Subcutaneous abdominal adipose tissue (tissue), 5 donors: ENCODE measurements around the gene PDIA4.

Experiments
- H3K27ac ChIP-seq: one replicate; pipeline ENCODE4 v1.7.0; 2013; ENCODE audit warnings: low read depth, mild to moderate bottlenecking, inconsistent platforms, low read length, moderate library complexity
- H3K27me3 ChIP-seq, 5 donors: one replicate each; pipeline ENCODE4 v1.7.0; 2013; ENCODE audit warnings: low read length in 5 of 5, inconsistent platforms in 1 of 5; ENCODE audit not compliant: control insufficient read depth in 5 of 5, insufficient read depth in 4 of 5
- H3K36me3 ChIP-seq, 5 donors: one replicate each; pipeline ENCODE4 v1.7.0; 2013; ENCODE audit warnings: low read length in 5 of 5; ENCODE audit not compliant: control insufficient read depth in 5 of 5, insufficient read depth in 5 of 5
- H3K4me1 ChIP-seq, 5 donors: one replicate each; pipeline ENCODE4 v1.7.0; 2013; ENCODE audit warnings: low read length in 5 of 5, mild to moderate bottlenecking in 3 of 5, moderate library complexity in 1 of 5; ENCODE audit not compliant: control insufficient read depth in 5 of 5, insufficient read depth in 5 of 5
- H3K4me3 ChIP-seq, 5 donors: one replicate each; pipeline ENCODE4 v1.7.0; 2013; ENCODE audit warnings: low read length in 5 of 5, low read depth in 1 of 5
- H3K9ac ChIP-seq, 5 donors: one replicate each; pipeline ENCODE4 v1.7.0; 2013; ENCODE audit warnings: low read length in 5 of 5, mild to moderate bottlenecking in 4 of 5, moderate library complexity in 3 of 5
- H3K9me3 ChIP-seq, 5 donors: one replicate each; pipeline ENCODE4 v1.7.0; 2013; ENCODE audit warnings: low read length in 5 of 5; ENCODE audit not compliant: control insufficient read depth in 5 of 5
- donor health status: healthy.
- donor health status: healthy.
- donor health status: healthy.
- donor health status: healthy.
- donor health status: healthy.

The PDIA4 gene

DNA sequence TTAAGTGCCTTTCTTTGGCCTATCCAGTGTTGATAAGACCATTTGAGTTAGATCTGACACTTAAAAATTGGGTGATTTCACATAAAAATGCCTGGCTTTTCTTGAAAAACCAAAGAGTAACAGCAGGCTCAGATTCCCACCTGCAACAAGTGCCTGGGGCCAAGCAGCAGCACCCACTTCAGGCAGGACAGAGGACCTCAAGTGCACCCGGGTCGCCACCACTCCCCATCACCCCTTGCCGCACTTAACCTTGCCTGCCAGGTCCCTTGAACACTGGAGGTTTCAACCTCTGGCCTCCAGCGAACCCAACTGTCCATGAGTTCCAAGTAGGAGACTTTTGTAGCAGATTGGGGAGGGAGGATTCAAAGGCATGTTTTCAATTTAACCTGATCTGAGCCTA lies 30.8 kb downstream of the PDIA4 start:
- Histone ChIP-seq H3K9ac (no peak overlapping the region), H3K27ac (no peak overlapping the region), H3K36me3 (peaks cover 0 to 5% (median 4%) of the 10 kb centered on the region in 5 donors), H3K27me3 (peaks cover 0 to 3% (median 0%) of the 10 kb centered on the region in 5 donors), H3K4me1 (no peaks in the 10 kb centered on the region), H3K9me3 (no peaks in the 10 kb centered on the region), H3K4me3 (no peak overlapping the region)

DNA sequence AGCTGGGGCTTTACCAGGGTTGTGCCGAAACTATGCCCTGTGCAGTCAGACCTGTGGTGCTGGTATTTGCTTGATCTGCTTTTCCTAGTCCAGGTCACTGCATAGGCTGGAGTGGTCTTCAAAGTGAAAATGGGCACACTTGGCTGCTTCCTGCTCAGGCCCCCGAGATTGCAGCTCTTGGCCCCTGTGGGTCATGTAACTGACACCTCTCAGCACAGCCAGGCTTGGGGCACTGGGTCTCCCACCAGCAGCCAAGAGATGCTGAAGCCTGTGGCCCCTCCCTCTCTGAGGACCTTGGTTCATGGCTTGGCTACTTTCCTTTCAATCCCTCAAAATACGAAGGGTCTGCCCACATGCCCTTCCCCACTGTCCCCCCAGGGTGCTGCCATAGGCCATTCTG lies 33.7 kb downstream of the PDIA4 start:
- H3K27me3 ChIP-seq: peaks cover 0 to 3% (median 0%) of the 10 kb centered on the region in 5 donors
- no peak overlapping the region for H3K27ac ChIP-seq
- no peaks in the 10 kb centered on the region for H3K9me3 ChIP-seq
- H3K4me3 ChIP-seq: no peak overlapping the region
- H3K9ac ChIP-seq: no peak overlapping the region
- H3K4me1 ChIP-seq: no peaks in the 10 kb centered on the region
- H3K36me3 ChIP-seq: no peaks in the 10 kb centered on the region

DNA sequence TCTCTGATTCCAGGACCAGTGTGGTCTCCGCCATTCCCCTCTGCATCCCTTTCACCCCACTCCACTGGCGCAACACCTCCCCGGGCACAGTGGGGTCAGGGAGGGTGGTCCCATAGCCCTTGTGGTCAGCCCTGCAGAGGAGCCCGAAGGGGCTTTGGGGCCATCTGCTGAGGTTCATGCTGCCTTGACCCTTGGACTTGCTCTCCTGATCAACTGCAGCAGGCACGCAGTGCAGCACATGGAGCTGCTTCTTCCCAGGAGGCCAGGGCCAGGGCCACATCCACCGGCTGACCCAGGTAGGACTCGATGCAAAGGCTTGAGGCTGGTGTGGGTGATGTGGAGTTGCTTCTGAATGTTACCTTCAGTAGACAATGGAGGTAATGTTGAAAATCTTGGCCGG lies 35.1 kb downstream of the PDIA4 start:
- peaks cover 0 to 3% (median 0%) of the 10 kb centered on the region in 5 donors for H3K27me3 ChIP-seq
- no peak overlapping the region for H3K4me3 ChIP-seq
- H3K9me3 ChIP-seq: no peaks in the 10 kb centered on the region
- H3K4me1 ChIP-seq: peaks cover 0 to 3% (median 1%) of the 10 kb centered on the region in 5 donors
- H3K9ac ChIP-seq: no peak overlapping the region
- H3K36me3 ChIP-seq: no peaks in the 10 kb centered on the region
- no peak overlapping the region for H3K27ac ChIP-seq

DNA sequence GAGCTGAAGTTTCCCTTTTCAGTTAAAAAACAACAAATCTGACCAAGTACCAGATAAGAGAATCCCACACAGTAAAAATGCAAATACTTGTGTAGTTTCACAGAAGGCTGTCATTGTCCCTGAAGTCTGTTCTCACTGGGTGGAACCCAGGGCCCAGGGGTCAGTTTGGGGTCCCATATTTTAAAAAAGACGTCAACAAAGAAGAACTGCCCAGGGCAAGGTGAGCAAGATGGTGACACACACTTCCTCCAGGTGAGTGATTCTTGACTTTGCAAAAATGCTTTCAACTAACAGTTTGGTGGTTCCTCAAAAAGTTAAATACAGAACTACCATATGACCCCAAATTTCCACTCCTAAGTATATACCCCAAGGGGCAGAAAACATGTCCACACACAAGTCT lies 36.8 kb downstream of the PDIA4 start:
- no peak overlapping the region for H3K9ac ChIP-seq
- no peak overlapping the region for H3K27ac ChIP-seq
- peaks cover 2 to 12% (median 9%) of the 10 kb centered on the region in 5 donors for H3K4me1 ChIP-seq
- H3K9me3 ChIP-seq: no peaks in the 10 kb centered on the region
- H3K4me3 ChIP-seq: no peak overlapping the region
- H3K27me3 ChIP-seq: peaks cover 0 to 3% (median 0%) of the 10 kb centered on the region in 5 donors
- no peaks in the 10 kb centered on the region for H3K36me3 ChIP-seq

DNA sequence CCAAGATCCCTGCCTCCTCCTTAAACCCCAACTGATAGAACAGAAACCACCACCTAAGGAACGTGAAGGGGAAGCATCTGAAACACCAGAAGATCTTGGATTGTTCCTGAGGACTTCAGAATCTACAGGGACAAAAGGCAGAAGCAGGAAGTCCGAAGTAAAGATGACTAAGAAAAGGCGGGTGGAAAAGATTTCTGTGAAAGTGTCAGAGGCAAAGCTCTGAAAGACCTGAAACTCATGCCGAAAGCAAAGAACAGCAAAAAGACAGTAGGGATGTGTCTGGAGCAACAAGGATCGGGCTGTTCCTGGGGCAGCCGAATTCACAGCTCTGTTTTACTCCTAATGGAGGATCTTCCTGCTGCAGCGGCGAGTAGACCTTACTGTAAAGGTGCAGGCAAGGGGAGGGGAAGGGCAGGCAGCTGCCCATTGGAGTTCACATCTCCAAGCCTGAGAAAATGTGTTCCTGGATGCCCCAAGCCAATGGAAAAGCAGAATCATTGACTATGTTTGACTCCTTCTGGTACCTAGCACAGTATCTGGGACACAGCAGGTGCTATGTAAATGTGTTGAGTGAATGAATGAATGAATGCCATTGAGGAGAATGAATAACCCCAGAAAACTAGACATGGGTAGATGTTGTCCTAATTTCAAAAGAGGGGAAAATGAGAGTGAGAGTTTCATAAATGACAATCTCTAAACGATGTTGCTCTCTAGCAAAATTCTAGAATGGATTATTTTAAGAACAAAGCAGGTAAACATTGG lies 40.4 kb downstream of the PDIA4 start:
- Histone ChIP-seq H3K4me3 (peak overlapping the region; percentile 73 to 99 (median 95)), H3K9me3 (no peaks in the 10 kb centered on the region), H3K36me3 (no peaks in the 10 kb centered on the region), H3K9ac (peak overlapping the region; percentile 63 to 90 (median 85)), H3K4me1 (peaks cover 7 to 36% (median 24%) of the 10 kb centered on the region in 5 donors), H3K27ac (peak overlapping the region; percentile 74), H3K27me3 (no peaks in the 10 kb centered on the region)

DNA sequence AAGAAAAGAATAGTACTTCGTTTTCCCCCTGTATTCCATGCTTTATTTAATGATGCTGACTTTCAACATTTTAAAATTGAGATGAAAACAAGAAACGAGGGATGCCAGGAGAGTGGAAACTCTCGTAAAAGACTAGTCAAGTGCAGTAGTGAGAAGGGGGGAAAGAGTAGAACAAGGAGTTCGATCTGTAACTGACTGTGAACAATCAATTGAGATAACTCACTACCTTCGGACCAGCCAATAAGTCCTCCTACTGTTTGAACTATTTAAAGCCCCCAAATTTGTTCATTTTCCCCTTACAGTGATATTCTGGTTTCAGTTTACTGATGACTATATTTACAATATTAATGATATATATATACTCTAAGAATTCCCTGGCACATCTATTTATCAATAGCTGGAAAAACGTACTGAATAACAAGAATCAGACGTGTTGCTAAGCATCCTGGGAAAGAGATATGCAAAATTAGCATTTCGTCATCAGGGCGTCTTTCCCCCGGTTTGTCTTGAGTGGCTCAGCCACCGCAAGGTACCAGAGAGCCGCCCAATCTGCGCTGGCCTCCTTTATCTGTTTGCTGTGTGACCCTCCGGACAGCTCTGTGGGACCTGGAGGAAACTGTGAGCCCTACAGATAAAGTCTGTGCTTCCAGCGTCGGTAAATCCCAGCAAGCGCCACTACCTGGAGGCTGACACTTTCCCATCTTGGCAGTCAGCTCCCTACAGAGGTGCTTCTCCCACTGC lies 41.1 kb downstream of the PDIA4 start:
- Histone ChIP-seq H3K36me3 (no peaks in the 10 kb centered on the region), H3K27ac (peak overlapping the region; percentile 74), H3K4me1 (peaks cover 7 to 42% (median 31%) of the 10 kb centered on the region in 5 donors), H3K9me3 (no peaks in the 10 kb centered on the region), H3K4me3 (peak overlapping the region; percentile 73 to 99 (median 95)), H3K27me3 (no peaks in the 10 kb centered on the region), H3K9ac (peak overlapping the region; percentile 63 to 90 (median 85))

DNA sequence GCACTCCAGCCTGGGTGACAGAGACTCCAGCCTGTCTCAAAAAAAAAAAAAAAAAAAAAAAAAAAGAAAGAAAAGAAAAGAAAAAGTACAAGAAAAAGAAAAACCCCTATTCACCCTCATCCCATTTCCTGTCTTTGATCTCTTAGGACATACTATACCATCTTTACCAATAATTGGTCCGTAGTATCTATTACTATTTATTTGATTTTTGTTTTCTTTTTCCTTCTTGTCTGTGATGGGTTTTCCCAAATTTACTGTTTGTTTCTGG lies 41.6 kb downstream of the PDIA4 start:
- Histone ChIP-seq H3K36me3 (no peaks in the 10 kb centered on the region), H3K4me3 (peak overlapping the region in 1 of 5 donors; percentile 99), H3K9me3 (no peaks in the 10 kb centered on the region), H3K4me1 (peaks cover 7 to 42% (median 31%) of the 10 kb centered on the region in 5 donors), H3K9ac (no peak overlapping the region), H3K27me3 (no peaks in the 10 kb centered on the region), H3K27ac (peak overlapping the region; percentile 74)

DNA sequence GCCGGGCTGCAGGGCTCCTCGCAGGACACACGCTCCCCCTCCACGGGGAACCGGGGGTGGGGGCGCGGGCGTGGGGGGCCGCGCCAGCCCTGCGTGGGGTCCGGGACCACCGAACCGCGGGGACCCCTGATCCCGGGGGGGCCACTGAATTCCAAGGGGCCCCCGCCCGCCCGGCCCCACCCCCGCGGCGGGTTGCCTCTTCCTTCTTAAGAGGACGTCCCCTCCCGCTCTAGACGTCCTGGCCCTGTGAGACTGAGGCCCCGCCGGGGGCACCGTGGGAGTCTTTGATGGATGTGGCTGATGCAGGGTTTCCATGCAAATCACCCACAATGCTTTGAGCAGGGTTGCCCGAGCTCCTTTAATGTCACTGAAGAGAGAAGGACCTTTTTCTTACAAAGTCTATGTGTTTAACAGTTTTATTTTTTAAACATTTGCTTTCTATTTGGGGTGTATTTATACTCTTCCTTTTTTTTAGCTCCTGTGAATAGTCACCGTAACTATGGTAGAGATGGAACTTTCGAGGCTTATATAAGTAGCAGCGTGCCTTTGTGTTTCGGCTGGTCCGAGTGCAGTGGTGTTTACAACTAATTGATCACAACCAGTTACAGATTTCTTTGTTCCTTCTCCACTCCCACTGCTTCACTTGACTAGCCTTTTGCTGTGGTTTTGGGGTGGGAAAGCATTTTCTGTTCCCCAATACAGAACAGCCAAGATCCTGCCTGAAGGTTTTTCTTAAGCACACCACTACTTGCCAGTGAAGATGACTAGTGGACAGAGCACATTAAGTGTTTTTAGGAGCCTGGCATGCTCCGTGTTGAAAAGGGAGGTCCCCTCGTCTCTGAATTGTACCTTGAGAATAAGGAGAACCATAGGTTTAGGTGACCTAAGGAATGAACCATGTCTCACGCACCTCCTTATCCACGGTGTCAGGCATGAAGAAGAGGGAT lies 44.8 kb downstream of the PDIA4 start:
- Histone ChIP-seq H3K27me3 (peaks cover 0 to 3% (median under 1%) of the 10 kb centered on the region in 5 donors), H3K36me3 (no peaks in the 10 kb centered on the region), H3K4me3 (peak overlapping the region; percentile 67 to 76 (median 69)), H3K27ac (no peak overlapping the region), H3K9ac (peak overlapping the region; percentile 53 to 80 (median 63)), H3K9me3 (no peaks in the 10 kb centered on the region), H3K4me1 (peaks cover 7 to 42% (median 31%) of the 10 kb centered on the region in 5 donors)

DNA sequence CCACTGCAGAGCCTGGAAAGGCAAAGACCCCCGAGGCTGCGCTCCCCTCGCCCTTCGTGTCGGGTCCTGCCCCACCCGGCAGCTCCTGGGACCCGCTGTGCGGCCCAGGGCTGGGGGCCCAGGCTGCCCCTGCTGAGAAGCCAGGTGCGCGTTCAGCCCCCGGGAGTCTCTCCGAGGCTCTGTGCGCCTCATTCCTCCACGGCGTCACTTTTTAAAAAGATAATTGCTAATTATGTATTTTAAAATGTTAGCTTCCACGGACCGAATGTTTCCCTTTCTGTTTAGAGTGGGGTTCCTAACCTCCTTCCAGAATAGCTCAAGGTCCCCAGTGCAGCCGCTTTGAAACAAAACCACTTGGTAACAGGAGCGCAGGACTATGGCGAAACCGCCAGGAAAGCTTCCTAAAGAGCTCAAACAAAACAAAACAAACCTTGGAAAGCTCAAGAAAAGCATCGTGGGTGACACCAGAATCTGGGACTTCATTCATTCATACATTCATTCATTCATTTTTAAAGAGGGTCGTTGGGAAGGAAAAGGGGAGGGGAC lies 45.6 kb downstream of the PDIA4 start:
- Histone ChIP-seq H3K4me1 (peaks cover 7 to 34% (median 24%) of the 10 kb centered on the region in 5 donors), H3K9ac (peak overlapping the region in 4 of 5 donors; percentile 8 to 79 (median 41)), H3K27ac (no peak overlapping the region), H3K27me3 (peaks cover 0 to 8% (median 6%) of the 10 kb centered on the region in 5 donors), H3K36me3 (no peaks in the 10 kb centered on the region), H3K9me3 (no peaks in the 10 kb centered on the region), H3K4me3 (peak overlapping the region; percentile 67 to 76 (median 69))
